Activated T-helper 9 cell treated with anti-CD3 and anti-CD28 coated beads, Interleukin-2, amount 50 U/mL, for 16 hours (primary cell): Measurements from ENCODE around the gene TMTC1.

Source experiments
- DNase-seq: peaks from one replicate; pipeline ENCODE4 v3.0.0-alpha.2; 2020; ENCODE audit warnings: low read depth

Gene TMTC1

DNA sequence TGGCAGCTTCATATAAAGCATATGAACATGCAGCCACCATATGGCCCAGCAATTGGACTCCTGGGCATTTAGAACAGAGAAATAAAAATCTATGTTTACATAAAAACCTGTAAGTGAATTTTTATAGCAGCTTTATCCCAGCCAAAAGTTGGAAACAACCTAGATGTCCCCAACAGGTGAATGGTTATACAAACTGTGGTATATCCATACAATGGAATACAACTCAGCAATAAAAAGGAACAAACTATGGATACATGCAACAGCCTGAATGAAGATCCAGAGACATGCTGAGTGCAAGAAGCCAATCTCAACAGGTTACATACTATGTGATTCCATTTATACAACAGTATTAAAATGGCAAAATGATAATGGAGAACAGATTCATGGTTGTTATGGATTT is 3.7 kb downstream of the TMTC1 start:
- no peak for DNase-seq

DNA sequence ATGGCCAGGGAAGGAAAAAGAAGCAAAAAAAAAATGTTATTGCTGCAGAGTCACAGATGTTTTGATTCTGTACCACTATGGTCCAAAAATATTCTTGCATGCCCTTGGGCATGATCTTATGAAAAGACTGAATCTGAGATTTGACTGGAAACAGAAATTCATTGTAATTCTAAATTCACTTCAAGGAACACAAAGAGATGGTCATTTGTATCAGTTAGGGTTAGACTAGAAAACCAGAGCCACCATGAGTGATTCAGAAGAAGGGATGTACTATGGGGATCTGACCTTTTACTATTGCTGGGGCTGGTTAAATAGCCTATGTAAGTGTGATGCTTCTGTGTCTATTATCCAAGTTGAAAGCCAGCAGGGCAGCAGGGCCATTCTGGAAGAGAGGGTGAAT is 5.2 kb downstream of the TMTC1 start:
- no peak for DNase-seq

DNA sequence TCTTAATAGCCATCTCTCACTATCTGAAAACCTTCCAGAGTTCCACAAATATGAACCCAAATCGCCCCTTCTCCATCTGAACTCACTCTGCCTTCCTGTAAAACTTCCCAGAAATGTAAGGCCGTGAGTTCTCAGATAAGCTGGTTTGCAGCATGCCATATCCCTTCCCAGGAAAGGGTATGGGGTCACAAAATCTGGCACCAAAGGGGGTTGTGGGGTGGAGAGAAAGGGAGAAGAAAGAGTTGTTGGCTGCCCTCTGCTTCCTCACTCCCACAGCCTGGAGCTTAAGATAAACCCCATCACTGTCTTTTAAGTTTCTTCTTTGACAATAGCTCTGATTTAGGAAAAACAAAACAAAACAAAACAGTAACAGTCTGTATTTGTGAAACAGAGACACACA is 10.7 kb downstream of the TMTC1 start:
- no peak for DNase-seq

DNA sequence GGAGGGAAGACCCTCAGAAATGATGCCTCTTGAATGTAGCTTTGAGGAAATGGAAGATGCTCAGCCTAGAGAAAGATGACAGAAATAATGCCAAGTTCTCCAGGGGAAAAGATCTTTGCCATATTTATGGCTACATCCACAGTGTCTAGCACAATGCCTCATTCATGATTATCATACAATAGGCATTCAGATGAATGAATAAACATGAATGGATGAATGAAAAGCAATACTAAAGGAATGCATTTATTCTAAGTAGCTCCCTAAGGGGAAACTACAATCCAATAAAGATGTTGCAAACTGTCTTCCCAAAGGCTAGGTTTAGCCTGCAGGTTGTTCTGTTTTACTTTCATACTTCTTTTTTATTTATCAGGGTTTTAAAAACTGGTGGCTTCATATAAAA is 12.0 kb downstream of the TMTC1 start:
- DNase-seq = no peak

DNA sequence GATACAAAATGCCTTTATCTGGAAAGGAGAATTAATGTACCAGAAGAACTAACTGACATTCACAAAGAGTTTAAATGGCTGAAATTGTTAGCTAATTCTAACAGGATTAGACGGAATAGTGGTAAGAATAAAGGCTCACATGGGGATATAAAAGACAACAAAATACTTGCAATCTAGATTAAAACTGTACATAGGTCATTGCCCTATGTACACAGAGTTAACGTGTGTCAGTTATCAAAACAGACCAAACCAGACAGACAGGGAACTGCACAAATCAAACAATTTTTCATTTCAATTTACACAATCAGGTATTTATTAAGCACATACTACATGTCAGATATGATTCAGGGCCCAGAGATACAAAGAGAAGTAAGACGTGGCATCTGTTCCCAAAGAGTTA is 12.6 kb downstream of the TMTC1 start:
- DNase-seq = no peak

DNA sequence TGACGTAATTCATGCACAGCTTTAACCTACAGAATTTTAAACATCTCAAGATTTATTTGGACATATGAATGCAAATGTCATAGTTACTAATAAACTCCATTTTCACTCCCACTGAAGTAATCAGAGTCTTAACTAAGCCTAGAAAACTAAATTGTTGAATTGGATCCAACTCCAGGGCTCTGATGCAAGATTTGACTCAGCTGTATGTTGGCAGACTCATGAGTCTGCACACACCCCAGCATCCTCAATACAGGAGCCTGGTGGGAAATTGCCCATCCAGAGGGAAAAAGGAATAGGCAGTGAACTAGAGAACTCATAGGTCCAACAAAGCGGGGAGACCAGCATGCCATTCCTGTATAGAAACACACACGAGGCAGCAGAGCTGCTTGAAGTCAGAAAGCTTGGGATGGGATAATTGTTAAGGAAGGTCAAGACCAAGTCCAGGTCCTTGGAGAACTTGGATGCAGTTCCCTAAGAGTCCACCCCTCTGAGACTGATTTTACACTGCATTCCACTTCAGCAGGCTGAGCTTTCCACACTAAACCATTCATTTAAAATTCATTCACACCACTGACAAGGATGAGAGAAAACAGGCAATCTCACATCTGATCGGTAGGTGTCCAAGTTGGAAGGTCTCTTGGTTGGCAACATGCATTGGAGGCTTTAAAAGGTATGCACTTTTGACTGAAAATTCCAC is 14.4 kb downstream of the TMTC1 start:
- DNase-seq = no peak

DNA sequence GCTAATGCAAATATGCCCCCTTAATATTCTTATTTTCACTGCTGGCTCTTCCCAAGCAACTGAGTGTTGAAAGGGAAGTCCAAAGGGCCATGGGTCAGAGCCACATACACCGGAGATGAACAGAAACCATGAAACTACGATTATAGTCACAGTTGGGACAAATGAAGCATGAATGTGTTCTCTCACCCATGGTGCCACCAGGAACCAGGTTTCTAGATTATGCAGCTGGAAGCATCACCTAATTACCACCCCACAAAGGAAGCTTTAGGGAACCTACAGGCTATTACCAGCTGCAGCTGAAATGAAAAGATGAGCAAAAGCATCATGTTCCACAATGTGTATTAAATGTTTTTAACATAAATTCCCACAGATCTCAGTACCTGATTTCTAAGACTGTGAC is 15.4 kb downstream of the TMTC1 start:
- DNase-seq = no peak

DNA sequence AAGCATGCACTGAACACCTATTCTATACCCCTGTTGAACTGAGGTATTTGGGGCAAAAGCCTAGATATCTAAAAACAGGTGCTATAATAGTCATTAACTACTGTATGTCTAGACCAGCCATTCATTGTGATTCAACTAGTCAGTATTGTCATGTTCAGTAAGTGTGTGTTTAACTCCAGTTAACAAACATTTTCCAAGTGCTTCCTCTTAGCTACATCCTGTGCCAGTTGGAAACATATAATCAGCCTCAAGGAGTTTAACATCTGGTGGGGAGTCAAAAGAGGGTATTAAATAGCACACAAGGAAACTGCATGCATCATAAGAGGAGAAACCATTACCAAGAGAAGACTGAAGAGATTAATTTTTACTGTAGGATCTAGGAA is 20.4 kb downstream of the TMTC1 start:
- DNase-seq = no peak

DNA sequence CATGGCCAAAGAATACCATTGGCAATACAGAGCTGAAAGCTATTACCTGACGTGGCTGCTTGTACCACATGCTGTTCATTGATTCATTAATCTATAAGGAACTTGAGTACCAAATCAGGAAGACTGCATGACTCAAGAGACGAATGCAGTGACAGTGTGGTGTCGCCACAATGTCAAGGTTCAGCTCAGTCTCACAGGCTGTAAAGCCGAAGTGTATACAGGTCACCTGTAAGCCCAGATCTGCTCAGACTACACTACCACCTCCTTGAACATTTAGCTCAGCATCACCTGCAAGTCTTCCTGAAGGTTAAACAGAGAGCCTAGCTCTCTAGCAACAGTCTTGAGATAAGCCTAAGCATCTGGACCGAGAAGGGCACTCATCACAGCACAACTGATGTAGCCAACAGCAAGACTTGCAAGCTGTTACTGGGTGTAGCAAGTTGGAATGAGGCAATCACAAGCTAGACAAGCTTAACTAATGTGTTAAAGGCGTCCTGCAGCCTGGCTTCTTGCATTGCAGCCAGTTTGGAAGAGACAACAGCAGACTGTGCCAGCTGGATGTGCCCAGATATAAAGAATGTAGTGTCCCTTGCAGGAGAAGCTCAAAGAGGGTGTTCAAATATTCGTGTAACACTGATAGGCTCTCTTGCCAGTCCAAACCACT is 21.0 kb downstream of the TMTC1 start:
- DNase-seq = no peak

DNA sequence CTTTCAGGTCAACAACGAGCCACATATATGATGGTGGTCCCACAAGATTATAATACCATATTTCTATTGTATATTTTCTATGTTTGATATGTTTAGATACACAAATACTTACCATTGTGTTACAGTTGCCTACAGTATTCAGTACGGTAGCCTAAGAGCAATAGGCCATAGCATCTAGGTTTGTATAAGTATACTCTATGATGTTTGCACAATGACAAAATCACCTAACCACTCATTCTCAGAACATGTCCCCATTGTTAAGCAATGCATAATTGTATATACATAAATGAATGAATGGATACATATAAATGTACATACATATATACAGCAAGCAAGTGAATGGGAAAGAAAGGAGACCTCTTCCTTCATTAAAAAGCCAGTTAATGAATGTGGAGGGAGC is 23.8 kb downstream of the TMTC1 start:
- no peak for DNase-seq

DNA sequence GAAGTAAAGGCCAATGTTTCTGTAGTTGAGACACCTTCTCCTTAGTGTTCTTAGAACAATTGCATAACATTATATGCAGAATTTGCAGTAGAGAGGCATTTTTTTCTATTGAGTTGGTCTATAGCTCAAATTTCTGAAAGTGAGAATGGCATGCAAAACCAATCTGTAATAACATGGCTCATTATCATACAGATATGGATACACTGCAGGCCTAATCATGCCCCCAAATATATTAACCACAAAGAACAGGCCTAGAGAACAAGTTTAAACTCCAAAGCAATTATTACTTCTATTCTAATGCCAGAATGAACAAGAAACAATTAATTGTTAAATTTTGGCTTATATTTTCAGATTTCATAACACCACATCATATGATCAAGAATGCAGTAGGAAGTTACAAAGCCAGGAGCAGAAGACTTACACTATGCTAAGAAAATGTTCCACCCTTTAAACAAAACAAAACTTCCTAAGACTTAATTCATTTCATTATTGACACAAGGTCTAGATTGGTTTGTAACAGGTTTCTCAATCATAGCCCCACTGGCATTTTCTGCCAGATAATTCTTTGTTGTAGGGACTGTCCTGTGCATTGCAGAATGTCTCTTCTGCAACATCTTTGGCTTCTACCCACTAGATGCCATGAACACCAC is 26.9 kb downstream of the TMTC1 start:
- no peak for DNase-seq

DNA sequence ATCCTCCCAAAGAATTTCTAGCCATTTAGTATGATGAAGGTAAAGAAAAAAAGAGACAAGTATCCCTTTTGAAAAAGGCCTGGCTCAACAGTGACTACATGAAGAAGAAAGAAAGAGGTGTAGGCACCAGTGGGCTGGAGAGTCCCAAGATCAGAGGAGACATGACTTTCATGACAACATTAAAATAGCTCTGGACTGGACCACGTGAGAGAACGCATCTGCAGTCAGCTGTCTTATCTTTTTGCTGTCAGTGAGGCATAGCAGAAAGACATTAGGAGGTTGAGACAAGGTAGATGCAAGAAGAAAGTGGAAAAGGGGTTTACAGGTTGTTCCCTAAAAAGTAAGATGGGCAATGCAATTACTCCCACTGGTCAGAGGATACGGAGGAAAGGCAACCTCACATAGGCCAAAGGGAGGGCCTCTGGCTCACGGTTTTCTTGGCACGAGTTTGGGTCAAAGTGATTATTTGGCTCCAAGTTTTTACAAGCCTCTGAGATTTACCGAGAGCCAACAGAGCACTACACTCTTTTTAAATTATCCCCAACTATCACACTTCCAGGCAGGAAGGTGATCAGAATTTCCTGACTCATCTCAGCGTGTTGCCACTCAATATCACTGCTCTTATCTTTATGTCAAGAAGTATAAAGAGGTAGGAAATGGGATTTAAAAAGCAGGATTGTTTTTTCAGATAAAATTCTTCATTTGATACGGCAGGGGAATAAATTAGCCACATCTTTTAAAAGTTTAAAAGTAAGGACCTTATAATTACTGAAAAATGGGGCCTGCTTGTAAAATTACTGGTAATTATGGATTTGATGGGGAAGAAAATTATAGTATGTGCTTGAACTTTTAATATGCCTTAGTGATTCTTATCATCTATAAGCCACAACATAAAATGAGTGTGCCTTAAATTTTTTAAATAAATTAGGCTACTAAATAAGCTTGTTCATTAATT is 29.2 kb downstream of the TMTC1 start:
- no peak for DNase-seq

DNA sequence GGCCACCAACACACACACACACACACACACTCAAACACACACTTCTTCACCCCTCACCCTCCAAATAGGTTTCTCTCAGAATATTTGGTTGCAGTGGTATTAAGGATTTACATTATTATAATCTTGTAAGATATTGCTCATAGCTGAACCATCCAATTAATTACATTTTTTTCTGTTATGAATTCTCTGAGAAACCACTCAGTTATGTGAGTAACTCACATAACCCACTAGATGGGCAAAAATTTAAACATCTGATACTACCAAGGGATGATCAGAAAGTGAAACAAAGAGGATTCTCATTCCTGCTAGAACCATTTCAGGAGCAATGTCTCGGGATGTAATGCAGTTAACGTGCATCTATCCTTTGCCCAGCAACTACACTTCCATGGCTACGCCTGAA is 31.6 kb downstream of the TMTC1 start:
- DNase-seq = no peak

DNA sequence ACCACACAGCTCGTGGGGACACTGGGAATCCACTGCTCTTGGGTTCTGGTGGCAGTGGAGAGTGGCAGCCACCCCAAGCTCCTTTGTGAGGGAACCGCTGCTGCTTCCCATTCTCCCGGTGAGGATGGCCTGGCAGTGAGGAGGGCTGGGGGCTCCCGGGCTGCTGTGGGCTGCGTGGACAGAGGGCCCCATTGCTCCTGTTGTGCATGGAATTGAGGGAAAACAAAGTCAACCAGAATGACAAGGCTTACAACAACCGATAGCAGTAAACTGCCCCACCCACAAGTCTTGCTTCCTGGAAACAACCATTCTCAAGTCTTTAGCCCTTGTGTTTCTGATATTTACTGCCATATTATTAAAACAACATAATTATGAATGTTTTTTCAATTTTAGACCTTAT is 32.1 kb downstream of the TMTC1 start:
- DNase-seq = no peak

DNA sequence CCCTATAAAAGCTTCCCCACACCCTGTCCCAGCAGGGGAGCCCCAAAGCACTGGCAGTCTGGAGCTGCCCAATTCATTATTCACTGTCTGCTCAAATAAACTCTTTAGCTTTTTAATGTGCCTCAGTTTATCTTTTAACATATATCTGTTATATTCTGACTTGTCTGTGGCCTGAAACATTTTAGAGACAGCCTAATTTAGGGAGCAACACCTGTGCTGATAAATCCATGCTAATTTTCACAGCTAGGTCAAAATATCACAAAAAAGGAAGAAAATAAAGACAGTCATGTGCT is 32.9 kb downstream of the TMTC1 start:
- no peak for DNase-seq

DNA sequence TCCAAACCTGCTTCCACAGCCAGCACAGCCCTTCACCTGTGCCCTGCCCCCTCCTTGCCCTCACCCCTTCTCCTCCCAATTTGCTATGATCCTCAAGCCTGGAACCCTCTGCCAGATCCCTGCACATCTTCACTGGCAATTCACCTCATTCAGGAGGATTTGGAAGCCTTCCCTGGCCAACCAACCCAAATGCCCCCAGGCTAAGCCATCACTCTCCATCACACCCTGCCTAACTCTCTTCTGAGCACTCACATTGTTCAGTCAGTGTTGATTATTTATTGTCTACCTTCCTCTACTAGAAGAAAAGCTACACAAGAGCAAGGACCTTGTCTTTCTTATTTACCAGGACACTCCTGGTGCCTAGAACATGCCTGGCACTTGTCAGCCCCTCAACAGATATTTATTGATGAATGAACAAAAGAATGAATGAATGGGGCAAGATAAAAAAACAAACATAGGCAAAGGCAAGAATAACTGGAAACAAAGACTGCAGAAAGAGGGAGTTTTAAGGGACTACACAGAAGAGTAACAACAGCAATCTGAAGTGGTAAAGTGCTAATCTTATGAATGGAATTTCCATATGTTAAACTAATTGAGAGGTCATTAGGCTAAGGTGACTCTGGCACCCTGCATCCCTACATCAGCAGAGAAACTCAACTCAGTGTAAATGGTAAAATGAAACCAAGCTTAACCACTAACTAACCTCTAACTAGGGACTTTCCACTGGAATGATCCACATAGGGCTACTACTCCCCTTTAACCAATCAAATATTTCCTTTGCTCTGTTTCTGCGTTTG is 33.4 kb downstream of the TMTC1 start:
- DNase-seq = no peak

DNA sequence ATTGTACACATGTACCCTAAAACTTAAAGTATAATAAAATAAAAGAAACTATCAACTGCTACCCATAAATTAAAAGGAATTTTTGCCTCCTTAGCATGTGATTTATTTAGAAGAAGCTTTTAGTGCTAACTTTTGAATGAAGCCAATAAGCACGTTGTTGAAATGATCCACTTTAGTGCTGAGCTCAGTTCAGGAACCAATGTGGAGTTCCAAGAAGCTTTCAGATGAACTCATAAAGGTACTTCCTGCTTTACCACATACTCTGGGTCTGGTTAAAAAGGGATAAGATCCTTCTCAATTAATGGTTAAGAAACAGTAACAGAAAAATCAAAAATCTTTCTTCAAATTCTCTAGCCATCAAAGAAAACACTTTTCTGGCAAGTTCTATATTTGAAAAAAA is 39.4 kb downstream of the TMTC1 start:
- no peak for DNase-seq

DNA sequence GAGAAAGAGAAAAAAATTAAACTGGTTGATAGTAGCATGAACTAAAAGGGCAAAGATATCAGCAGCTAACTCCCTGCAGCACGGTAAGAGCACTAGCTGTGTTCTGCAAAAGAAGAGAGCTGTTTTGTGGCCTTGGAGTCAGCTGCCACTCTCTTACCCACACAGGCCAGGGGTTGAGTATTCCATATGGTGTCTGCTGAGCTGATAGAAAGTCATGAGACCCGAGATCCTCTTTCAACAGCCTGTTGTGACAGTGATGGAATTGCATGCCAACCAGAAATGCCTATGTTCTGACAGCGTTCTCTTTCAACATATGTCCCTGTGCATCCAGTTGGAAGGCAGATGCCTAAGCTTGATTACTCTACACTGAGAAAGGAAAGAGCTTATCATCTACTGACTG is 39.9 kb downstream of the TMTC1 start:
- DNase-seq = no peak

DNA sequence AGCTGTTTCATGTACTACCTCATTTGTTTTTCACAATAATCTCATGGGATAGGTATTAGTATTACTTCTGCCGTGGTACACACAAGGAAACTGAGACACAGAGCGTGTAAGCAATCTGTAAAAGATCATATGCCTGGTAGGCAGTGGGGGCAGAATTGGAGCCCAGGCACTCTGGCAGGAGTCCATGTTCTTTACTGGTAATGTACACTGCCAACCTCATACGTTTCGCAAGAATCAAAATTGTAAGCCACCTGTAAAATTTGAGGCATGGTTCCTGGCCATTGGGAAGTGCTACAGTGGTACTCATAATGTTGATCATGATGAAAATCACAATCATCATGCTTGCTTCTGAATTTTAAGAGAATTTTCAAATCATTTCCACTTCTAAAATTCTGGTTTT is 40.7 kb downstream of the TMTC1 start:
- DNase-seq = no peak

DNA sequence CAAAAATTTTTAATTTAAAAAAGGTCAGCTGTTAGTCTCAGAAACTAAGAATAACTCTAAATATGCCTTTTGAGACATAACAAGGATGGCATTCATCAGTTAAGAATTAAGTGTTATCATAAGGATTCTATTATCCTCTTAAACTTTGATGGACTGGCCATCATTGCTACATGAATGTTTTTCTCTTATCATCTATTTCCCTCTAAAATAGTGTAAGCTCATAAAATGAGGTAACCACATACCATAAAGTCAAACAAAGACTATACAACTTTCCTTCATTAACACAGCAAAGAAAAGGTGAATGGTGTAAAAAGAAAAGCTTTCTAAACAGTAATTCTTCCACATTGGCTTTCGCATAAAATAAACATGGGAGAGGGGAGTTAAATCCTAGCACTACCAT is 41.1 kb downstream of the TMTC1 start:
- no peak for DNase-seq

DNA sequence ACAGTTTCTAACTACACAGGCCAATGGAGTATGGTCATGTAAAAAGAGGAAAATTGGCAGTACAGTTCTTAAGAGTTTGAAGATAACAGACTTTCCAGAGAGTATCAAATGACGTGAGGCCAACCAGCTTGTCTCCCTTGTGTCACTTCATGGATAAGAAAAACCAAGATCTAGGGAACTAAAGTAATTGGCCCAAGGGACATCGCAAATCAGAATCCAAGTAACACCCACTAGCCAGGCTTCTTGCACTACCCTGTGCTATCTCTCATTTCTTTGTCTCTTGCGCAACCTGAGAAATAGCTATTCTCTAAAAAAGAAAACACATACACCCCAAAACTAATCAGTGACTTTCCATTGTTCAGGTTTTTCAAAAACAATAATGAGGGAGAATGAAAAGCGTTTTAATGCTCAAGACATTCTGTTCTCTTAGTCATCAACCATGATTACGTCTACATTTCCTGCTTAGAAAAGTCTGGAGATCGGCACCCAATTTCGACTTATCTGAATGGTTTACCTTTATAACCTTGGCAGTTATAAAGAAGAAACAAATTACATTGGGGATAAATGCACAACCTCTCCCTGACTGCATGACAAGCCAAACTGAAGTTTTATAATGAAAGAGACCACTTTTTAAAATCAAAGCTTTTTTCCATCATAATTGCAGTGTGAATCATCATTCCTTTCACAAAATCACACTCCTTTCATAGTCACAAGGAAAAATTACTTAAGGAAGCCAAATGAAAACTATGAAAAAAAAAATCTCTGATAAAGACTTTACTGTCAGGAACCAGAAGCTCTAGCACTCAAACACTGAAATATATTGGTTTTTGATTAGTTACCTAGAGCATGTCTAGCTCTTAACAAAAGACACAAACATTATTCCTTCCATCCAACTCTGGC is 42.1 kb downstream of the TMTC1 start:
- no peak for DNase-seq
